ENCODE measurements around the gene MND1.
"Not testable (repeated sequence)": the region's sequence is repeated elsewhere in the genome, so short reads cannot be mapped to it uniquely, and the experiment has no call there.

MND1 gene

GRCh38 chr4:153440475-153440874 is 96.0 kb downstream of the MND1 start:
- no peak for DNase-seq (ENCODE audit: low read depth)

DNA sequence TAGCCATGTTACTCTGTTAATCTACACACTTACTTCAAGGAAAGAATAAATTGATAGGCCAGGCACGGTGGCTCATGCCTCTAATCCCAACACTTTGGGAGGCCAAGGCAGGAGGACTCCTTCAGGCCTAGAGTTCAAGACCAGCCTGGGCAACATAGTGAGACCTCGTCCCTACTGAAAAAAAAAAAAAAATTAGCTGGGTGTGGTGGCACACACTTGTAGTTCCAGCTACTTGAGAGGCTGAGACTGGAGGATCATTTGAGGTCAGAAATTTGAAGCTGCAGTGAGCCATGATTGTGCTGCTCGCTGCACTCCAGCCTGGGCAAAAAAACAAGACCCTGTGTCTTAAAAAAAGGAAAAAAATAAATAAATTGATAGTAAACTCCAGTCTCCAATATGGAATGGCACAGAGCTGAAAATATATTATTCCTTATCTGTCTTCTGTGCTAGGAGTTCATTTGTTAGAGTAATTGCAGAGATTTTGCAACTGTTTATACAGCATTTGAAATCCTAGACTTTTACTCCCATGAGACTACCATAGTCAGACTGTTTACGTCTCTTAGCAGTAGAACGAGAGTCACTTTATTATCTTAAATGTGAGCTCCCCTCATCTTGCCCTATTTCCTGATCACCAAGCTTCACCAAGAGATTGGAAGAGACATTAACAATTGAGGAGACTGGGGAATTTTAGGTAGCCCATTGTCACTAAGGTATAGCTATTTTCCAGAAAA is 102.9 kb downstream of the MND1 start:
- no peak for DNase-seq (ENCODE audit: low read depth)

GRCh38 chr4:153448003-153448731 is 103.7 kb downstream of the MND1 start:
- DNase-seq (ENCODE audit: low read depth), result no peak

GRCh38 chr4:153449338-153449737 is 104.8 kb downstream of the MND1 start:
- no peak for DNase-seq (ENCODE audit: low read depth)

GRCh38 chr4:153450544-153450917 is 106.0 kb downstream of the MND1 start:
- no peak for DNase-seq (ENCODE audit: low read depth)

- not testable (repeated sequence) for DNase-seq (ENCODE audit: low read depth)
Observed at GRCh38 chr4:153451145-153451544, 106.7 kb downstream of the MND1 start.

DNA sequence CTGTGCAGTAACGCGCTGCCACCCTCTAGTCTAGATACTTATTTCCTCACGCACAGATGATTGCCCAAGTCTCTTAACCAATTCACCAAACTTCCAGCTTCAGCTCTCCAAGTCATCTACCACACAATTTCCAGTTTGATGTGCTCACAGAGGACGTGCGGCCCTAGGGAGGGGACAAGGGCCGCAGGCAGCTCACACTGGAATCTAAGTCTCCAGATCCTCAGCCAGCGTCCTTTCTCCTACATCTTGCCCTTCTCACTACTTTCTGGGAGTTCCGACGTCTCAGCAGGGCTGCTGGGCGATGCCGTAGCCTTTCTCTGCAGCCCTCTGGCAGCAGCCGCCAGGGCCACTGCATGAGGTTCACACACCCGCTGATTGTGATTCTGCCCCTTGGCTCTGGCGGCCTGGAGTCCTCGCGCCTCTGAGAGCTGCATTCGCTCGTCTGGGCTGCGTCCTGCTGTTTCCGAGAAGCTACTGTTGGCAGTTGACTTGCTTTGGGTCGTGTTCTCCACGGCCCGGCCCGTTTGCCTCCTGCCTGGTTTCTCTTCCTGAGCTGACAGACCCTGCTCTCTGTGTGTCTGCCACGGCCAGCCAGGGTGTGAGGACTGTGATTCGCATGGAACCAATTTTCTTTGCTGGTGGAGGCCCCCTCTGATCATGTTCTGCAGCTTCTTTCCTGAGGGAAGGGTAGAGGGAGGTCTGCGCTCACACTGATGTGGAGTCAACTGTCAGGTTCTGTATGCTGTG is 107.6 kb downstream of the MND1 start:
- no peak for DNase-seq (ENCODE audit: low read depth)

DNA sequence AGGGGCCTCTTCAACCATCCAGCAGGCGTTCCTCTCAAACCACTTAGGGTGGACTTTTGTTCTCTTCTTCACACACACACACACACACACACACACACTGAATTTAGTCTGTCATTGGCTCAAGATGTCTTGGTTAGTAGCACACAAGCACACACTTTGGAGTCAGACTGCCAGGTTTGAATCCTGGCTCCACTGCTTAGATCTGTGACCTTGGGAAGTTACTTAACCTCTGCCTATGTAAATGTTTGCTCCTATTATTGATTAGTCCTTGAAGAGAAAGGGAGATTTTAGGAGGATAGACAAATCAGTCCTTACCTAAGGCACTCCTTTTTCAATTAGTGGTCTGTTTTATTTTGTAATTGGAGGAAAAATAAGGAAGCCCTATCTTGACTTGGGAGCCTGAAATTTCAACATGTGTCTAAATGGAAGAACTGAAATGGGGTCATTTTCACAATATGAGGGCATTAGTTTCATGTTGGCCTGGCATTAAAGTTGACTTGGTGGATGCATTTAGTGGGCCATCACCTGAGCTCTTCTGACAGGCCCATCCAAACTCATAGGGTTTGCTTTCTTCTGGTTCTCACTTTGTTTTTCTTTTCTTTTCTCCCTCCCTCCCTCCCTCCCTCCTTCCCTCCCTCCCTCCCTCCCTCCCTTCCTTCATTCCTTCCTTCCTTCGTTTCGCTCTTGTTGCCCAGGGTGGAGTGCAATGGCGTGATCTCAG is 108.3 kb downstream of the MND1 start:
- DNase-seq (ENCODE audit: low read depth), result no peak

DNA sequence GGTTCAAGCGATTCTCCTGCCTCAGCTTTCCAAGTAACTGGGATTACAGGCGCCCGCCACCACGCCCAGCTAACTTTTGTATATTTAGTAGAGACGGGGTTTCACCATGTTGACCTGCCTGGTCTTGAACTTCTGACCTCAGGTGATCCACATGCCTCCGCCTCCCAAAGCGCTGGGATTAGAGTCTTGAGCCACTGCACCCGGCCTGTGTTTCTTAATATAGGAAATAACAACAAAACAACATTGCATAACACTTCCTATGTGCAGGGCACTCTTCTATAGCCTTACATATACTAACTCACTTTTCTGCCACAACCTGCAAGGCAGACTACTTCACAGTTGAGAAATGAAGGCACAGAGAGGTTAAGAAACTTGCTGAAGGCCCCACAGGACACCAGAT is 108.9 kb downstream of the MND1 start:
- no peak for DNase-seq (ENCODE audit: low read depth)

- no peak for DNase-seq (ENCODE audit: low read depth)
Observed at GRCh38 chr4:153458969-153459368, 114.5 kb downstream of the MND1 start.

GRCh38 chr4:153461549-153461948 is 117.1 kb downstream of the MND1 start:
- not testable (repeated sequence) for DNase-seq (ENCODE audit: low read depth)

- no peak for DNase-seq (ENCODE audit: low read depth)
Observed at GRCh38 chr4:153464068-153464467, 119.6 kb downstream of the MND1 start.
